Motor neuron (in vitro differentiated cells): ENCODE measurements around the gene THAP3. TPM values are rescaled to one million over a fixed set of nuclear protein-coding genes. Genes with fewer than 3 reads are reported as not detected.
A peak's percentile ranks its signal among the peaks of the same experiment; 100 is the strongest.

Source experiments
- ATAC-seq, 8 experiments: fragments of 200-7000 bp; cut with Tn5 transposase; replicated peaks in 6 of 8; 2 replicates each; pipeline ENCODE4 v1.8.0; 2021; ENCODE audit warnings: mild to moderate bottlenecking in 8 of 8, moderate library complexity in 8 of 8
- H3K27ac ChIP-seq, 2 donors: fragments of 250-450 bp; sonication (Bioruptor Pico); 2 replicates each; pipeline ENCODE4 v1.9.0; 2021; ENCODE audit warnings: antibody characterized with exemption in 2 of 2, mild to moderate bottlenecking in 2 of 2, moderate library complexity in 1 of 2
- H3K4me1 ChIP-seq, 2 donors: fragments of 250-450 bp; sonication (Bioruptor Pico); replicated peaks in 1 of 2; 2 replicates each; pipeline ENCODE4 v1.6.1; 2021; ENCODE audit warnings: antibody characterized with exemption in 2 of 2, mild to moderate bottlenecking in 2 of 2, moderate library complexity in 1 of 2
- H3K4me3 ChIP-seq, 5 donors: fragments of 250-450 bp; sonication (Bioruptor Pico); 2 replicates each; pipeline ENCODE4 v1.9.0; 2021; ENCODE audit warnings: antibody characterized with exemption in 5 of 5, mild to moderate bottlenecking in 5 of 5, moderate library complexity in 4 of 5
- WGBS, 10 experiments: fragments of 450-650 bp; shearing (Covaris generic); methylation state at CpG; one replicate each; pipeline ENCODE4 v1.0.0; 2022; 5-methylcytosine and 5-hydroxymethylcytosine counted together
- in situ Hi-C, 9 experiments: fragments of 400-800 bp; cut with MboI; loops; one replicate each; pipeline ENCODE4 v1.15.0; 2021; ENCODE audit warnings: low sequenced_read_pairs in 9 of 9, low pct_unique_long_range_greater_than_20kb in 2 of 9; ENCODE audit not compliant: unreplicated experiment in 9 of 9
- total RNA-seq, 8 experiments: library from RNA; unstranded; fragments of 300-600 nt; gene quantifications; 2 replicates each; pipeline versions ENCODE4 v1.2.3 to v1.2.4, GENCODE V29; 2022

Gene THAP3, protein sequence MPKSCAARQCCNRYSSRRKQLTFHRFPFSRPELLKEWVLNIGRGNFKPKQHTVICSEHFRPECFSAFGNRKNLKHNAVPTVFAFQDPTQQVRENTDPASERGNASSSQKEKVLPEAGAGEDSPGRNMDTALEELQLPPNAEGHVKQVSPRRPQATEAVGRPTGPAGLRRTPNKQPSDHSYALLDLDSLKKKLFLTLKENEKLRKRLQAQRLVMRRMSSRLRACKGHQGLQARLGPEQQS
- total RNA-seq, result 10 to 100 TPM; 12.8 to 47.5 (median 30.1) TPM

DNA sequence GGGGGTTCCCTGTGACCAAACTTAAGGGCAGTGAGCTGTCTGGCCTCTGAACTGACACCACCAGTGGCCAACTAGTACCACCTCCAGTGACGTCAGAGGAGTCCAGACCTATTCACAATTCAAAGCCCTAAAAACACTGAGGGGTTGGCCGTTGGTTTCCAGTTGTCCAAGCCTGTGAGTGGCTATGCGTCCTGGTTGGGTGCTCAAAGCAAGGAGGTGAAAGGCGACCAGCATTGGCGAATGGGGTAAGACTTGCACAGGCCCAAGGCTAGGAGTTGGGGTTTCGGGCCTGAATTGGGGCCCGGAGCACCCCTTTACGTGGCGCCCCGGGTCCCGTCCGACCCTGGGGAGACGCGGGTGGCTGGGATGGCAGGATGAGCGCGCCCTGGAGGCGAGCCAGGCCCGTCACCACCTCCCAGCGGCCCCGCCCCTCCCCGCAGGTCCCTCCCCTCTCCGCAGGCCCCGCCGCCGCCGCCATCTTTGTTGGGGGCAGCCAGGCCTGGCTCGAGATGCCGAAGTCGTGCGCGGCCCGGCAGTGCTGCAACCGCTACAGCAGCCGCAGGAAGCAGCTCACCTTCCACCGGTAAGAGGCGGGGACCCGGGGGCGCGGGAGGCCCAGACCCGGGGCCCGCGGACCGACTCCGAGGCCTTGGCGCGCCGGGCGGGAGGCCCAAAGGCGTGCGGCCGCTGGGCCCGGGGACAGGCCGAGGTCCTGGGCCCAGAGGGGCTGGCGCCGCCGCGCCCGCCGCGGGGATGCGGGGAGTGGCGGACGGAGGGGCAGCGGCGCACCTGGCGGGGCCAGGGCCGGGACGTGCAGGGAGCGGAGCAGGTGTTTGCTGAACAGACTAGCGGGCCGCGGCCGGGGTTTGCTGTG is at the start of gene THAP3:
Gene THAP3, plus strand, starts transcription at position 159 of the 874 bp plus-strand sequence. Its CDS starts 351 bp downstream, at position 510.
- in situ Hi-C loops, result no loop called here
- Histone ChIP-seq H3K4me1 (peaks cover 13 to 15% of the 10 kb centered on the region in 2 donors), H3K27ac (peak within 1 kb of the TSS; percentile 81 to 85), H3K4me3 (peak within 1 kb of the TSS; percentile 89 to 99 (median 97))
- ATAC-seq, result peak; percentile 81 to 93 (median 91)
- 0 to 80% (median 22%) methylated on average over 1 to 4 of the region's 73 CpGs; no CpG with 5 or more reads in 6 of the 10 experiments for WGBS, 10 experiments

DNA sequence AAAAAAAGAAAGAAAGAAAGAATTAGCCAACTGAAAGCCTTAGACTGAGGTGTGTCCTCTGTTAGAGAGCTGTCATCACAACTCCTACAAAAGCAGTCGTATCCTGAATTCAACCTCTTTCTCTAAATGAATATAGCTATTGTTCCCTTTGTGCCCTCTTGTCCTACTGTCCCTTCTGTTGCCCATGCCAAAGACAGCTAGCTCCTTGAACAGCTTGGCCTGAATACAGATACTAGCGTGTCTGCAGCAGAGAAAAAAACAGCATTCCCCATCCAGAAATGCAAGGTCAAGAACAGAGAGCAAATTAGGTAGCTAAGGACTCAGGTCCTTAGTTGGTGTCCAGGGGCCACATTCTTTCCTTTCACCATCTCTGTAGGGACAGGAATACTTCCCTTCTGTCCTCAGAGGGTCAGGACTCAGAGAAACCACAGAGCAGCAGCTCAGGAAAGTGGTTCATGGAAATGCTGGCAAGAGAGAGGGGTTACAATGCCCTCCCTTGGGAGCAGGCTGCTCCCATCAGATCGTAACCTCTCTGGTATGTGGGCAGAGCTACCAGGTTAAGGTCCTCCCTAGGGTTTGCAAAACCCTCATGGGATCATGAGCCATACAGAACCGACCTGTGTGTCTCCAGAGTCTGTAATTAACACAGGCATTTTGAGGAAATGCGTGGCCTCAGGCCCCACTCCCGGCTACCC is 46.7 kb upstream of the THAP3 start:
- peaks cover 22 to 23% of the 10 kb centered on the region in 2 donors for H3K4me1 ChIP-seq
- no peak for ATAC-seq
- in situ Hi-C loops, result no loop called here
- no peak overlapping the region for H3K4me3 ChIP-seq
- 33 to 100% (median 80%) methylated on average over 1 to 6 of the region's 6 CpGs for WGBS, 10 experiments
- no peak overlapping the region for H3K27ac ChIP-seq

DNA sequence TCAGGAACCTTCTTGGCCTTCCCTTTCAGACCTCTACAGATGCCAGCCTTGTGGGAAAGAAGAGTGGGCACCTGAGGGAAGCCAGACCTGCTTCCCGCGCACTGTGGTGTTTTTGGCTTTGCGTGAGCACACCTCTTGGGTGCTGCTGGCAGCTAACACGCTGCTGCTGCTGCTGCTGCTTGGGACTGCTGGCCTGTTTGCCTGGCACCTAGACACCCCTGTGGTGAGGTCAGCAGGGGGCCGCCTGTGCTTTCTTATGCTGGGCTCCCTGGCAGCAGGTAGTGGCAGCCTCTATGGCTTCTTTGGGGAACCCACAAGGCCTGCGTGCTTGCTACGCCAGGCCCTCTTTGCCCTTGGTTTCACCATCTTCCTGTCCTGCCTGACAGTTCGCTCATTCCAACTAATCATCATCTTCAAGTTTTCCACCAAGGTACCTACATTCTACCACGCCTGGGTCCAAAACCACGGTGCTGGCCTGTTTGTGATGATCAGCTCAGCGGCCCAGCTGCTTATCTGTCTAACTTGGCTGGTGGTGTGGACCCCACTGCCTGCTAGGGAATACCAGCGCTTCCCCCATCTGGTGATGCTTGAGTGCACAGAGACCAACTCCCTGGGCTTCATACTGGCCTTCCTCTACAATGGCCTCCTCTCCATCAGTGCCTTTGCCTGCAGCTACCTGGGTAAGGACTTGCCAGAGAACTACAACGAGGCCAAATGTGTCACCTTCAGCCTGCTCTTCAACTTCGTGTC is 45.9 kb upstream of the THAP3 start:
- Histone ChIP-seq H3K4me1 (peaks cover 22 to 23% of the 10 kb centered on the region in 2 donors), H3K4me3 (peak overlapping the region; percentile 62 to 91 (median 83)), H3K27ac (peak overlapping the region; percentile 86)
- WGBS, 10 experiments, result 72 to 100% (median 93%) methylated on average over 1 to 8 of the region's 14 CpGs; no CpG with 5 or more reads in 1 of the 10 experiments
- no peak for ATAC-seq
- in situ Hi-C loops, result no loop called here

DNA sequence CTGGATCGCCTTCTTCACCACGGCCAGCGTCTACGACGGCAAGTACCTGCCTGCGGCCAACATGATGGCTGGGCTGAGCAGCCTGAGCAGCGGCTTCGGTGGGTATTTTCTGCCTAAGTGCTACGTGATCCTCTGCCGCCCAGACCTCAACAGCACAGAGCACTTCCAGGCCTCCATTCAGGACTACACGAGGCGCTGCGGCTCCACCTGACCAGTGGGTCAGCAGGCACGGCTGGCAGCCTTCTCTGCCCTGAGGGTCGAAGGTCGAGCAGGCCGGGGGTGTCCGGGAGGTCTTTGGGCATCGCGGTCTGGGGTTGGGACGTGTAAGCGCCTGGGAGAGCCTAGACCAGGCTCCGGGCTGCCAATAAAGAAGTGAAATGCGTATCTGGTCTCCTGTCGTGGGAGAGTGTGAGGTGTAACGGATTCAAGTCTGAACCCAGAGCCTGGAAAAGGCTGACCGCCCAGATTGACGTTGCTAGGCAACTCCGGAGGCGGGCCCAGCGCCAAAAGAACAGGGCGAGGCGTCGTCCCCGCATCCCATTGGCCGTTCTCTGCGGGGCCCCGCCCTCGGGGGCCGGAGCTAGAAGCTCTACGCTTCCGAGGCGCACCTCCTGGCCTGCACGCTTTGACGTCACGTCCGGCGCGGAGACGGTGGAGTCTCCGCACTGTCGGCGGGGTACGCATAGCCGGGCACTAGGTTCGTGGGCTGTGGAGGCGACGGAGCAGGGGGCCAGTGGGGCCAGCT is 45.1 kb upstream of the THAP3 start, which contains the start of gene ZBTB48:
Gene ZBTB48, plus strand, starts transcription at position 621 of the 745 bp plus-strand sequence. CDS start 616 bp downstream, outside the sequence.
- 0 to 100% (median 21%) methylated on average over 1 to 38 of the region's 58 CpGs; no CpG with 5 or more reads in 4 of the 10 experiments for WGBS, 10 experiments
- H3K27ac ChIP-seq, result peak within 1 kb of the TSS; percentile 86

DNA sequence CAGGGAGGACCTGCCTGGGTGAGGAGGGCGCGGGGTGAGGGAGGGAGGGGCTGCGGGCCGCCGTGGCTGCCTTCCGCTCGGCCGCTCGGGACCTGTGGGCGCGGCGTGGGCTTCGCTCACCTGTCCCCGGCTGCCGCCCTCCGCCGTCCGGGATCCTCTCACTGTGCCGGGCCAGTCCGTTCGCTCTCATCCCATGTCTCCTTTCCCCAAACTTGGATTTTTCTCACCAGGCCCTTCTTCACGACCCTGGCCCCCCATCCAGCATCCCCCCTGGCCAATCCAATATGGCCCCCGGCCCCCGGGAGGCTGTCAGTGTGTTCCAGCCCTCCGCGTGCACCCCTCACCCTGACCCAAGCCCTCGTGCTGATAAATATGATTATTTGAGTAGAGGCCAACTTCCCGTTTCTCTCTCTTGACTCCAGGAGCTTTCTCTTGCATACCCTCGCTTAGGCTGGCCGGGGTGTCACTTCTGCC is 44.5 kb upstream of the THAP3 start:
- peak overlapping the region; percentile 62 to 81 for H3K27ac ChIP-seq
- WGBS, 10 experiments, result 0% methylated on average over 2 of the region's 30 CpGs; no CpG with 5 or more reads in 9 of the 10 experiments
- peak in 3 of 8 experiments; percentile 39 to 54 (median 42) for ATAC-seq
- H3K4me3 ChIP-seq, result peak overlapping the region; percentile 62 to 91 (median 83)
- in situ Hi-C loops, result no loop called here
- peaks cover 22 to 23% of the 10 kb centered on the region in 2 donors for H3K4me1 ChIP-seq

More for the DNA sequence above, 45.1 kb upstream of the THAP3 start, which contains the start of gene ZBTB48:
- Histone ChIP-seq H3K4me1 (peaks cover 22 to 23% of the 10 kb centered on the region in 2 donors), H3K4me3 (peak within 1 kb of the TSS; percentile 62 to 91 (median 83))
- in situ Hi-C loops, result no loop called here
- peak; percentile 93 to 98 (median 96) for ATAC-seq

DNA sequence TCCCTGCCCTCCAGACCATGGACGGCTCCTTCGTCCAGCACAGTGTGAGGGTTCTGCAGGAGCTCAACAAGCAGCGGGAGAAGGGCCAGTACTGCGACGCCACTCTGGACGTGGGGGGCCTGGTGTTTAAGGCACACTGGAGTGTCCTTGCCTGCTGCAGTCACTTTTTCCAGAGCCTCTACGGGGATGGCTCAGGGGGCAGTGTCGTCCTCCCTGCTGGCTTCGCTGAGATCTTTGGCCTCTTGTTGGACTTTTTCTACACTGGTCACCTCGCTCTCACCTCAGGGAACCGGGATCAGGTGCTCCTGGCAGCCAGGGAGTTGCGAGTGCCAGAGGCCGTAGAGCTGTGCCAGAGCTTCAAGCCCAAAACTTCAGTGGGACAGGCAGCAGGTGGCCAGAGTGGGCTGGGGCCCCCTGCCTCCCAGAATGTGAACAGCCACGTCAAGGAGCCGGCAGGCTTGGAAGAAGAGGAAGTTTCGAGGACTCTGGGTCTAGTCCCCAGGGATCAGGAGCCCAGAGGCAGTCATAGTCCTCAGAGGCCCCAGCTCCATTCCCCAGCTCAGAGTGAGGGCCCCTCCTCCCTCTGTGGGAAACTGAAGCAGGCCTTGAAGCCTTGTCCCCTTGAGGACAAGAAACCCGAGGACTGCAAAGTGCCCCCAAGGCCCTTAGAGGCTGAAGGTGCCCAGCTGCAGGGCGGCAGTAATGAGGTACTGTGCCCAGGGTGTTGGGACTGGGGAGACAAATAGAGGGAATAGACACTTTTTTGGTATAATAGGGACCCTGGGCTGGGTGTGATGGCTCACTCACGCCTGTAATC is 43.9 kb upstream of the THAP3 start:
- ATAC-seq, result no peak
- in situ Hi-C loops, result no loop called here
- peaks cover 22 to 23% of the 10 kb centered on the region in 2 donors for H3K4me1 ChIP-seq
- WGBS, 10 experiments, result 15 to 46% (median 36%) methylated on average over 2 to 11 of the region's 19 CpGs; no CpG with 5 or more reads in 2 of the 10 experiments
- peak overlapping the region; percentile 62 to 91 (median 83) for H3K4me3 ChIP-seq
- H3K27ac ChIP-seq, result peak overlapping the region in 1 of 2 donors; percentile 81

DNA sequence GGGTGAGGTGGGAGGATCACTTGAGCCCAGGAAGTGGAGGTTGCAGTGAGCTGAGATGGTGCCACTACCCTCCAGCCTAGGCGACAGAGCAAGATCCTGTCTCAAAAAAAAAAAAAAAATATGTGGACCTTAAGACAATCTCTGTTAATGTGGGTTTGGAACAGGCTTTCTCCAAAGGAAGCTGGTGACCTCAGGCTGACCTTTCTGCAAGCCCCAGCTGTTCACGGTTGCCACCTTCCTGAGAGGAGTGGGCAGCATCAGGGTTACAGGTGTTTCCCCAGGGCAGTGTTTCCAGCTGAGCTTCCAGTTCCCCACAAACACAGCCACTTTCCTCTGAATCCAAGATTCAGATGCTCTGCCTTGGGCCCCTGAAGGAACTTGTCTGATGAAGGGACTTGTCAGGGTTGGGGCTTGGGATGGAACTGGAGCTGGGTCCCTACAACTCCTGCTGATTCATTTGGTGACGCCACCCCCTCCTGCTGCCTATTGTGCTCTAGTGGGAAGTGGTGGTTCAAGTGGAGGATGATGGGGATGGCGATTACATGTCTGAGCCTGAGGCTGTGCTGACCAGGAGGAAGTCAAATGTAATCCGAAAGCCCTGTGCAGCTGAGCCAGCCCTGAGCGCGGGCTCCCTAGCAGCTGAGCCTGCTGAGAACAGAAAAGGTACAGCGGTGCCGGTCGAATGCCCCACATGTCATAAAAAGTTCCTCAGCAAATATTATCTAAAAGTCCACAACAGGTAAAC is 42.9 kb upstream of the THAP3 start:
- 80 to 100% (median 92%) methylated on average over 1 to 10 of the region's 10 CpGs; no CpG with 5 or more reads in 2 of the 10 experiments for WGBS, 10 experiments
- Histone ChIP-seq H3K27ac (no peak overlapping the region), H3K4me3 (no peak overlapping the region), H3K4me1 (peaks cover 22 to 23% of the 10 kb centered on the region in 2 donors)
- in situ Hi-C loops, result no loop called here
- ATAC-seq, result no peak

DNA sequence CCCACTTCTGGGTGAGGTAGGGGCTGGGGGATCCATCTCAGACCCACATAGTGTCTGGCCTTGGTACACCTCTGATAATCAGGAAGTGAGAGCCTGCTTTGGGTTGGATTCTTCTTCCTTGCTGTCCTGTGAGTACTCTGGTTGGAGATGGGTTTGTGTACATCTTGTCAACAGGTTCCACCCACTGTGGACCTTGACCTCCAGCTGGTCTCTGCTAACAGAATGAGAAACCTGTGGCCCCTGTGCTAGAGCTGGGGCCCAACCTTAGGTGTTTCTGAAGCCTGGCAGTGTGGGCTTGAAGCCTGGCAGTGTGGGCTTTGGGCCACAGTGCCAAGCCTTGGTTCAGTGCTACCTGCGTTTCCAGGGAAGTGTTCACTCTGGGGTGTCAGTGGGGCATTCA is 42.3 kb upstream of the THAP3 start:
- no peak overlapping the region for H3K27ac ChIP-seq
- H3K4me3 ChIP-seq, result no peak overlapping the region
- no peak for ATAC-seq
- peaks cover 22 to 23% of the 10 kb centered on the region in 2 donors for H3K4me1 ChIP-seq
- in situ Hi-C loops, result no loop called here
- 60 to 100% (median 100%) methylated on average over 1 of the region's 1 CpG; no CpG with 5 or more reads in 7 of the 10 experiments for WGBS, 10 experiments

DNA sequence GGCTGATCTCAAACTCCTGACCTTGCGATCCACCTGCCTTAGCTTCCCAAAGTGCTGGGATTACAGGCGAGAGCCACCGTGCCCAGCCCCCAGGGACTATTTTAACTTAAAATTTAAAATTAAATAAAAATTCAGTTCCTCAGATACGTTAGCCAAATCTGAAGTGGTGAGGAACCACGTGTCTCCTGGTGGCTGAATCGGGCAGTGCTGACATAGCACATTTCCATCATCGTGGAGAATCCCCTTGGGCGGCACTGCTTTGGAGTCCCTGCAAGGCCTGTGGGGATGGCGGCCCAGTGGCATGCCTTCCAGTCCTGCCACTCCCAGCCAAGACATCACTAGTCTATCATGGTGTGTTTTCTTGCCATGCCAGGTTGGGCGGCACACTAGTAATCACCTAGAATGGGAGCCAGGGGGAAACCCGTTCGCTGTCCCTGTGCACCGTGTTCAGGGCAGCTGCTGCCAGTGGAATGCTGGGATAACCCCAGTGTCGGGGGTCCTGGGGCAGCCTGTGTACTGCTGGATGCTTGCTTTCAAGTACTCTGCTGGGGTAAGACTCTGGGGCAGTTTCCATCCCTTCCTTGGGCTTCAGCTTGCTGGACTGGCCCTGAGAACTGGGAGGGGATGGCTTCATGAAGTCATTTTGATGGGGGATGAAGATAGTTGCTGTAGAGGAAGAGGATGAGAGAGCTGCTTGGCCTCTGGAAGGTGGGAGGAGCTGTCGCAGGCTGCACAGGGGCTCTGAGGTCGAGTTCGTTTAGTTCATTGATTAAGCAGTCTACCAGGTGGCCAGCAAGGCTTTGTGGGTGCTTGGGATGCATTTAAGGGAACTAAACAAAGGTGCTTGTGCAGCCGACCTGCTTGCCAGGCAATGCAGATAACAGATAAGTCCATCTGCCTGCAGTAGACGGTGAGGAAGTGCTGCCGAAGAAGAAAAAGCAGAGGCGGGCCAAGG is 40.3 kb upstream of the THAP3 start:
- Histone ChIP-seq H3K27ac (no peak overlapping the region), H3K4me1 (peaks cover 14% of the 10 kb centered on the region in 2 donors), H3K4me3 (no peak overlapping the region)
- in situ Hi-C loops, result no loop called here
- WGBS, 10 experiments, result 17 to 100% (median 82%) methylated on average over 1 to 19 of the region's 21 CpGs; no CpG with 5 or more reads in 2 of the 10 experiments
- ATAC-seq, result no peak
